ENCODE measurements around the gene ZMIZ1.

GRCh38 chr10:79054203-79055099, 14.3 kb upstream of the ZMIZ1 start:
- TF ChIP-seq CTCF (IDR thresholded peaks at IDR 0.05) (no peak), POLR2A (IDR thresholded peaks at IDR 0.05; ENCODE audit: low read length) (no peak), POLR2AphosphoS2 (conservative IDR thresholded peaks at IDR 0.05; ENCODE audit: low read length) (no peak), USF2 (IDR thresholded peaks at IDR 0.05) (no peak), RFX5 (IDR thresholded peaks at IDR 0.05) (no peak), RARB (CRISPR knock-in tag; IDR thresholded peaks at IDR 0.05) (no peak)
